Erythroblast (primary cell): ENCODE measurements around the gene GCNT4.

Experiments used
- DNase-seq, 2 experiments: peaks; one replicate each; lab custom pipeline; 2025; lab: John Stamatoyannopoulos, UW
- GATA1 ChIP-seq: IDR thresholded peaks from 2 replicates; pipeline ENCODE4 v1.6.1; 2011; ENCODE audit warnings: low read depth, mild to moderate bottlenecking, control low read depth, low read length, moderate library complexity
- POLR2A ChIP-seq: IDR thresholded peaks from 2 replicates; pipeline ENCODE4 v1.6.1; 2011; ENCODE audit warnings: mild to moderate bottlenecking, low read length

GCNT4 gene

GRCh38 chr5:75058986-75059535 is 6.7 kb upstream of the GCNT4 start:
- DNase-seq, result no peak
- TF ChIP-seq GATA1 (no peak), POLR2A (no peak)

GRCh38 chr5:75057561-75057960 is 5.2 kb upstream of the GCNT4 start:
- TF ChIP-seq GATA1 (no peak), POLR2A (no peak)
- no peak for DNase-seq

- no peak for TF ChIP-seq POLR2A
- TF ChIP-seq GATA1, result no peak
- no peak for DNase-seq
These were observed 3.4 kb upstream of the GCNT4 start for GRCh38 chr5:75055727-75056144.

GRCh38 chr5:75054134-75054930 is 2.0 kb upstream of the GCNT4 start:
- DNase-seq, result peak in 1 of 2 experiments; percentile 41
- TF ChIP-seq POLR2A (no peak), GATA1 (no peak)

GRCh38 chr5:75053304-75054133 is 1.2 kb upstream of the GCNT4 start:
- peak; percentile 71 to 78 for DNase-seq
- TF ChIP-seq POLR2A, result no peak
- TF ChIP-seq GATA1, result no peak

- no peak for DNase-seq
- TF ChIP-seq POLR2A (no peak), GATA1 (no peak)
These were observed 621 bp upstream of the GCNT4 start for GRCh38 chr5:75053054-75053303.

GRCh38 chr5:75051217-75051751 is 1.1 kb downstream of the GCNT4 start:
- DNase-seq, result peak; percentile 8 to 28
- TF ChIP-seq GATA1 (no peak), POLR2A (no peak)

- no peak for TF ChIP-seq POLR2A
- no peak for TF ChIP-seq GATA1
- peak; percentile 43 to 49 for DNase-seq
These were observed 1.9 kb downstream of the GCNT4 start for GRCh38 chr5:75050415-75050814.

- TF ChIP-seq POLR2A (no peak), GATA1 (no peak)
- peak; percentile 65 to 83 for DNase-seq
These were observed 2.7 kb downstream of the GCNT4 start for GRCh38 chr5:75049456-75050351.

GRCh38 chr5:75048457-75048953 is 3.9 kb downstream of the GCNT4 start:
- DNase-seq, result no peak
- TF ChIP-seq GATA1 (no peak), POLR2A (no peak)

- no peak for DNase-seq
- TF ChIP-seq POLR2A (no peak), GATA1 (no peak)
These were observed 5.0 kb downstream of the GCNT4 start for GRCh38 chr5:75047356-75047755.

- TF ChIP-seq GATA1 (no peak), POLR2A (no peak)
- peak; percentile 62 to 66 for DNase-seq
These were observed 5.8 kb downstream of the GCNT4 start for GRCh38 chr5:75046366-75047142.
